Measurements from ENCODE around the gene NXPE3.
A peak's percentile ranks its signal among the peaks of the same experiment; 100 is the strongest.

The NXPE3 gene

DNA sequence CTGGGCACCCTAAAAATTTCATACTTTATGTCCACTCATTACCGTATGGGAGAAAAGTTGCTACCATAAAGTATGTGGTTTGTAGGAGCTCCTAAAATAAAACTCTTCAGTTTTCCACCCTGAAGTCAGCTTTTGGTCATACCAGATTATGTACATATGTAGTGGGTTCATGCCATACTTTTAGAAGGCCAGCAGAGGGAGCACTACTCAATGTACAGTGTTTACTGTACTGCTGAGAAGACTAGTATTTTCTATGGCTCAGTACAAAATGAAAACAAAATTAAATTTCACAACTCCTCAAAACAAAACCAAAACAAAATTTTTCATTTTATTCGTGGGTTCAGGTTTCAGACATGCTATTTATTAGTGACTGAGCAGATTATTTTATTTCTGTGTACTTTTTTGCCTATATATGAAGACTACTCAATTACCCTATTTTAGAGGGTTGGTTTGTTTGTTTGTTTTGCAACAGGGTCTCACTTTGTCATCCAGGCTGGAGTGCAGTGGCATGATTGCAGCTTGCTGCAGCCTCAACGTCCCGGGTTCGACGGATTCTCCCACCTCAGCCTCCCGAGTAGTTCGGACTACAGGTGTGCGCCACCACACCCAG, 24.3 kb downstream of the NXPE3 start:
- no peak for DNase-seq (ENCODE audit: low read depth)

DNA sequence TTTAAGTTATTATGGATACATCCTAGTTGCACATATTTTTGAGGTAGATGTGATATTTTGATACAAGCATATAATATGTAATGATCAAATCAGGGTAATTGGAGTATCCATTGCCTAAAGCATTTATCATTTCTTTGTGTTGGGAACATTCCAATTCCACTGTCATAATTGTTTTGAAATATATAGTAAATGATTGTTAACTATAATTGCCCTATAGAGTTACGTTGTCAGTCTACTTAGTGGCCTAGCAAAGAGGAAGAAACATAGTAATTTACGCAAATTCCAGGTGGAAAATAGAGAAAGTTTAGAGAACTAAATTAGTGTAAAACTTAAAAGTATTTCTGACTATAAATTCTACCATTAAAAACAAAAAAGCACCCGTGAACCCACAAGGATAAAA, 24.9 kb downstream of the NXPE3 start:
- DNase-seq (ENCODE audit: low read depth): no peak

DNA sequence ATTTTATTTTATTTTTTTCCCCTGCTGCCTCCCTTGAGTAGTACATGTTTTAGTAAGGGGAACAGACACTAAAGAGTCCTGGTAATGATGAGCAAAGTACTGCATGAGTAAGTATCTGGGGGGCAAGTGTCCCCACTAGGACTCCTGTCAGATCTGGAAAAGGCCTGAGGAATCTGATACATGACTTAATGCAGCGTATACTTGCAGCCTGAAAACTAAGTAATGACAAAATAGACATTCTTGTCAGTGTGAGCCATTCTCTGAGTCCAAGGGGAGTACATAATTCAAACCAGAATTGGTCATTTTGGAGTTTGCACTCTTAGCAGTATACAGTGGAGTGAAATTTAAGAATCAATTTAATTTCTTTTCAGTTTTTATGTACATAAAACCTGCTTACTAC, 27.5 kb downstream of the NXPE3 start:
- no peak for DNase-seq (ENCODE audit: low read depth)

DNA sequence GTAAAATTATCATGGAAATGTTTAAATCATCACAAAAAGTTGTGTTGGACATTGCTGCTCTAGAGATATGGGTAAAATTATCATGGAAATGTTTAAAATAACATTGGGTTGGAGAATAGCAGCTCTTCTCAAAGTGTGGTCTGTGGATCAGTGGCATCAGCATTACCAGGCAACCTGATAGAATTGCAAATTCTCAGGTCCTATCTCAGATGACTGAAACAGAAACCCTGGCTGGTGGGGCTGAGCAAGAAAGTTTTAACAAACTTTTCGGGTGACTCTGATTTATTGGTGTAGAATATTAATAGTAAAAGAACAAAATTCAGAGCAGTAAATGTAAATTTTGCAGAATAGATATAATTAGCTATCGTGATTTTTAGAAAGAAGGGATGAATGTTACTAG, 28.9 kb downstream of the NXPE3 start:
- no peak for DNase-seq (ENCODE audit: low read depth)

DNA sequence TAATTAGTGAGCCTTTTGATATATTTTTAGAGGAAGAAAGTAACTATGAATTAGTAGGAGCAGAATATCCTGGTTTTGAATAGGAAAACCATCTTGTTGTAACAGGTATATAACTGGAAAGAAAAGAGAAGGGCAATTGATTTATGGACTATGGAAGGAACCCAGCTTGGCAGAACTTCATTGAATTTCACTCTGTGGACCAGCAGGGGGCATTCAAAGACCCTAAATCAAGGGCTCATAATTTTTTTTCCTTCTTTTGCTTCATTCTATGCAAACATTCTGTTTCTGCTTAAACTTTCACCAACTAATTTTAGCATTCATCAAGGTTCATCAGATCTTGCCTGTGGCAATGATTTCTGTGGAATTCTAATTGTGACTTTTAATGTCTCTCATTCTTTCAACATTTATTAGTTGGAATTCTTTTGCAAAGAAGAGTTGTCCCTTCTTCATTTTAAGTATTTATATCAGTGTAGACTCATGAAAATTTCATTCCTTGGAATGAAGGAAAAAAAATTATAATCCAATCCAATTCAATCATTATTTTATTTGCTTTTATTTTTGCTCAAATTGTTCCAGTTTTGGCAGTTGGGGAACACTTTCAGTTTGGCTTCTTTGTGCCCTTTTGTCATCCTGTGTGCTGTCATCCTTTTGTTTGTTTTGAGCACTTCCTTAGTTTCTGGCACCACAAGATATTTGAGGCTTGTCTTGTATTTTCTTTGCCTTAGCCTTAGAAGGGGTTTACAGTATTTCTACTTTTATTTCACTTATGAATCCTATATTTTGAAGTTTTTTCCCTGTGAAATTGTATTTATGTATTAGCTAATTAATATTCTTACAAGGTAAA, 30.4 kb downstream of the NXPE3 start:
- DNase-seq (ENCODE audit: low read depth): no peak

DNA sequence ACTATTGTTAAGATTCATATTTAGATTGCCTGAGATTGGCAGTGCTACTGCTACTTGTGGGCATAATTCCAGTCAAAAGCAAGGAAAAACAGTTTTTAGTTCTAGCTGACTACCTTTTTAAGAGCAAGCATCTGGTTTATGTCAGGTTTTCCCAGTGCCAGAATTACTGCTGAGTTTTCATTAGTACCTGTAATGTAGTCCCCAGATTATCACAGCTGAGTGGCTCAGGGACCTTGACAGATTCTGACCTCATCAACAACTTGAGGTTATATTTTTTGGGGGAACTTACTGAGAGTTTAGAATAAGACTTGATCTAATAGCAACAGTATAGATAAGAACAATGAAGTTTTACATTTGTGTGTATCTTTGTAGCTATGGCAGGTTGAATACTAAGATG, 31.0 kb downstream of the NXPE3 start:
- DNase-seq (ENCODE audit: low read depth): no peak

DNA sequence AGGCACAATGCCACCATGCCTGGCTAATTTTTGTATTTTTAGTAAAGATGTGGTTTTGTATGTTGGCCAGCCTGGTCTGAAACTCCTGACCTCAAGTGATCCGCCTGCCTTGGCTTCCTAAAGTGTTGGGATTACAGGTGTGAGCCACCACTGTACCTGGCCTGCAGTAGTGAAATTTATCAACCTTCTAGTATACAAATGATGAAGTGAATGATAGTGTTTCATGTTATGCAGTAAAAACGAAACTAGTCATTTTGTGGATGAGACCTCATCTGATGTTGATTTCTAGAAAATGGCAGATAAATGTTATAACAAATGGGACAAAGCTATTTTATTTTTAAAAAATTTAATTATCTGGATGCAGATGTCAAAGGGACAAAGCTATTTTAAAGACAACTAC, 32.9 kb downstream of the NXPE3 start:
- no peak for DNase-seq (ENCODE audit: low read depth)

DNA sequence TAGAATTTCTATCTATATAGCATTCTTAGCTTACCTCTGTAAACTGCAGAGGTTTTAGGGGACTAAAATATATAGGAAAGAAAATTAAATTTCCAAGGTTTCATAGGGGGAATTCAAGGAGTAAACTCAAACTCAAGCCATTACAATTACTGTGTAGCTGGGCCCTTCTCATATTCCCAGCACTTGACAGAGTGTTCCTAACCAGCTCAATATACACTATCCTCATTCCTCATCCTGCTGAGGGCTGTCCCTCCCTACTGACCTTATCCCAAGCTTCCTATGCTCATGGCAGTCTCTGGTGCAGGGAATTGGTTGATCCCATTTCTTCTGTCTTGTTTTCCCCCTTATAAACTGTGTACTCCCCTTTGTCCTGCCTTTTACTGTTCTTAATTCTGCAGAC, 33.9 kb downstream of the NXPE3 start:
- no peak for DNase-seq (ENCODE audit: low read depth)

DNA sequence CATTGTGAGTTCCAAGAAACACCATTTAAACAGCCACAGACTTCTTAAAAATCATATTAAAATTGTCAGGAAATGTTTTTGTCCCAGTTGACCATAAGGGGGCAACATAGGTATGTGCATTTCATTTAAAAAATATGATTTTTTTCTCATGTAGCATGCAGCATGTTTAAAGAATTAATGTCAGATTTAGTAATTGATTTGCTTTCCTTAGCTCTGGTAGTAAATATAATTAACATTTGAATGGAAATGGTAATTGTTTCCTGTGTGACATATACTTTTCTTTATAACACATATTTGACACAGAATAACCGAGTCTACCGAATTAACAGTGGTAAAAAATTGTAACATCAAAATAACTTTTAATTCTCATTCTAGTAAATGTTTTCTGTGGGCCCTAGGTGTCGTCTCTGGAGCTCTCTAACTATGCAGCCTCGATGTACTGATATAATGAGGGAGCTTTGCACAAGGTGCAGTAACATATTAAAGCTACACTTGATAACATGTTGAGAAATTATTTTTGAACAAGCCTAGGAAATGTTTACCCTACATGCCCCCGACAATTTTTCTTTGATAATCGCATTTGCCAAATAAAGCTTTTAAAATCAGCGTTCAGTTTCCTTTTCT, 34.9 kb downstream of the NXPE3 start:
- DNase-seq (ENCODE audit: low read depth): no peak

DNA sequence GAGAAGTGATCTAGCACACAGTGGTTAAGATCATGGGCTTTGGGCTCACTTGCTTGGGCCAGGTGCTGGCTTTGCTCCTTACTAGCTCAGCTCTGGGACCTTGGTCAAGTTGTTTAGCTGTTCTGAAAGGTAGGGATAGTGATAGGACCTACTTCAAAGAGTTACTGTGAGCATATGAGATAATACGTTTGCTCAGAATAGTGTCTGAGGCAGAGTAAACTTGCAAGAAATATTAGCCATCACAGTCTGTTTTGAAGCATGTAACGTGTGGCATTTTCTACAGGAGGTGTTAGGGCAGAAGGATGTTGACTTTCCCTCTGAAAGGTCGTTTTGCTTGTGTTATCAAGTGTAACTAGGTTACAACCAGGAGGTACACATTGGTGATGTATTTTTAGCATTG, 35.8 kb downstream of the NXPE3 start:
- no peak for DNase-seq (ENCODE audit: low read depth)

DNA sequence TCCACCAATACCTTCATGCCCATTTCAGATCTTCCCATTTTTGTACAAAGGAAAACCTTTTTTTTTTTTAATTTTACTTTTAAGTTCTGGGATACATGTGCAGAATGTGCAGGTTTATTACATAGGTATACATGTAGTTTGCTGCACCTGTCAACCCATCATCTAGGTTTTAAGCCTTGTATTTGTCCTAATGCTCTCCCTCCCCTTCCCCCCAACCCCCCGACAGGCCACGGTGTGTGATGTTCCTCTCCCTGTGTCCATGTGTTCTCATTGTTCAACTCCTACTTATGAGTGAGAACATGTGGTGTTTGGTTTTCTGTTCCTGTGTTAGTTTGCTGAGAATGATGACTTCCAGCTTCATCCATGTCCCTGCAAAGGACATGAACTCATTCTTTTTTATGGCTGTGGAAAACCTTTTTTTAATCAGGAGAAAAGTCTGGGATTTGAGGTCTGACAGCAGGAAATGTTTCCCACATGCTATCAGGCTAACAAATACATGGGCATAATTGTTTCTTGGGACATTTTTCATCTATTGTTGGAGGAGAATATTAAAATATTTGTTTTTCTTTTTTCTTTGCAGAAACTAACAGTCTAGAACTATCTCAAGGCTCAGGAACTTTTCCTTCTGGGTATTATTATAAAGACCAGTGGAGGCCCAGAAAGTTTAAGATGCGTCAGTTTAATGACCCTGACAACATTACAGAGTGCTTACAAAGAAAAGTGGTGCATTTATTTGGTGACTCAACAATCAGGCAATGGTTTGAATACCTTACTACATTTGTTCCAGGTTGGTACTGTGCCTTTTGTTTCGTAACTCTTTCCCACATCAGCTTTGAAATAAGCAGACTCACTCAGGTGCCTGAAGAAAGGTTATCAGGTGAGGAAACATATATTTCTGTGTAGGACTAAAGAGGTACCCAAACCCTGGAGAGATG, 37.5 kb downstream of the NXPE3 start:
- DNase-seq (ENCODE audit: low read depth): no peak

DNA sequence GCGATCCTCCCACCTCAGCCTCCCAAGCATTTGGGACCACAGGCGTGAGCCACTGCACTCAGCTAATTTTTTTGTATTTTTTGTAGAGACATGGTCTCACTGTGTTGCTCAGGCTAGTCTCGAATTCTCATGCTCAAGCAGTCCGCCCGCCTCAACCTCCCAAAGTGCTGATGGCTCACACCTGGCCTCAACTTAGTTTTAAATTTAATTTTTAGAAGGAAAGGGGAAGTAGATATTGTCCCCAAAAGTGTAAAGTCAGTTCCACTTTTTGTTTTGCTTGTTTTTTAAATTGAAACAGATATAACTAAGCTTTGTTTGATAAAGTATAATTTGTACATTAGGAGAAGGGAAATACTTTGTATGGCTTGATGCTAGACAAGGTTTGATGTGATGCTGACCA, 39.0 kb downstream of the NXPE3 start:
- DNase-seq (ENCODE audit: low read depth): no peak

DNA sequence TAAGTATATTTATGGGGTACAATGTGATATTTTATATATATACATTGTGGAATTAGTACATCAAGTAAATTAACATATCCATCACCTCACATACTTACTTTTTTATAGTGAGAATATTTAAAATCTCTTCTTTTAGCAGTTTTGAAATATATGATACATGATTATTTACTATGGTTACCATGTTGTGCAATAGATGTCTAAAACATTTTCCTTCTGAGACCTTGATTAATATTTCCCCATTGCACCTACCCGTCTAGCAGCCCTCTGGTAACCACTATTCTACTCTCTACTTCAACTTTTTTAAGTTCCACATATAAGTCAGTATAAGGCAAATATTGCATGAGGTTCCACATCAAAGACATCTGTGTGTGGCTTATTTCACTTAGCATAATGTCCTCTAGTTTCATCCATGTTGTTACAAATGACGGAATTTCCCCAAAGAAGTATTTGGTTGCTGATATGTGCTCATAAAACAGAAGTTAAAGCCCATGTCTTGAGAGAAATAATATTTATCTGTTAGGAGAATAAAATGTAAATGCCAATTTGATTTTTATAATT, 40.7 kb downstream of the NXPE3 start:
- no peak for DNase-seq (ENCODE audit: low read depth)

DNA sequence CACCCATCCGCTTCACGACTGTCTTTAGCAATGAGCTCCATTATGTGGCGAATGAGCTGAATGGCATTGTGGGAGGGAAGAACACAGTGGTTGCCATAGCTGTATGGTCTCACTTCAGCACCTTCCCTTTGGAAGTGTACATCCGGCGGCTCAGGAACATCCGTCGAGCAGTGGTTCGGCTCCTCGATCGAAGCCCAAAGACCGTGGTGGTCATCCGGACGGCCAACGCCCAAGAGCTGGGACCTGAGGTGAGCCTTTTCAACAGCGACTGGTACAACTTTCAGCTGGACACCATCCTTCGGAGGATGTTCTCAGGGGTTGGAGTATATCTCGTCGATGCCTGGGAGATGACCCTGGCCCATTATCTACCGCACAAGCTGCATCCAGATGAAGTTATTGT, 42.5 kb downstream of the NXPE3 start:
- DNase-seq (ENCODE audit: low read depth): no peak

DNA sequence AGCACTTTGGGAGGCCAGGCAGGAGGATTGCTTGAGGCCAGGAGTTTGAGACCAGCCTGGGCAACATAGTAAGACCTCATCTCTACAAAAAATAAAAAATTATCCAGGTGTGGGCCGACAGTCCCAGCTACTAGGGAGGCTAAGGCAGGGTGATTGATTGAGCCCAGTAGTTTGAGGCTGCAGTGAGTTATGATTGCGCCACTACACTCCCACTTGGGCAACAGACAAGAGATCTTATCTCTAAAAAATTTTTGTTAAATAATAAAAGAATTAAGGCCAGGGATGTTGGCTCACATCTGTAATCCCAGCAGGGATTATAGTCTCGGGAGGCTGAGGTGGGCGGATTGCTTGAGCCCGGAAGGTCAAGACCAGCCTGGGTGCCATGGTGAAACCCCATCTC, 44.5 kb downstream of the NXPE3 start:
- no peak for DNase-seq (ENCODE audit: low read depth)

DNA sequence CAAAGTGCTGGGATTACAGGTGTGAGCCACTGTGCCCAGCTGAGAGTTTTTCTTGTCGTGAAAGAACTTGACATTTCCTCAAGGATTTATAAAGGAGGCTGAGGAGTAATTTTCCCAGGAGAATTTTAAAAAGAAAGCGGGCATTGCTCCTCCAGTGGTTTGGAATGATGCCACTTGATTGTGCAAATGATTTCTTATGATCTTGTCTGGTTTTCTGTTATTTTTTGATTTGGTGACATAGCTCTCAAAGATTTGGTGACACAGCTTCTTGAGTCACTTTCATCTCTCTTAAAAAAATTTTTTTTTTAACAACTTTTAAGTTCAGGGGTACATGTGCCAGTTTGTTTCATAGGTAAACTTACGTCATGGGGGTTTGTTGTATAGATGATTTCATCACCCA, 45.7 kb downstream of the NXPE3 start:
- no peak for DNase-seq (ENCODE audit: low read depth)

DNA sequence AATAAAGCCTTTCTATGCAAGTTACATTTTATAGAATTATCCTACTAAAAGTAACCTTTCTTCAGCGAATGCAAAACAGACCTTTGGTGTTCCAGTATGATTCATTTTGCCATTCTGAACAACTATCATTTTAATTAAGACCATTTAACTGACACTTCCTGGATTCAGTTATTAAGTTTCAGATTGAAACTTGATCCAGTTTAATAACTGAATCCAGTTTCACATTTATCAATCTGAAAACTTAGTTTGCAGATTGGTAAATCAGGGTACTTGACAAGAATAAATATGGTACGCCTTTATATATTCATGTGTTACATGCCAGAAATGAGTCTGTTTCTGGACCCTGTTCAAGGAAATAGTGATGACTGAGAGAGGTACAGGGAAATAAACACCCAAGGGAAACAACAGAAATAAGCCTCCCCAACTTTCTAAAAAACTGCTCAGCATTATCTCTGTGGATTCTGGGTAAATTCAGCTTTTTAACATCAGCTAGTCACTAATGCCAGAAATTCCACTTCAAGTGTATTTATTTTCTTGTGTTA, 47.0 kb downstream of the NXPE3 start:
- DNase-seq (ENCODE audit: low read depth): no peak

DNA sequence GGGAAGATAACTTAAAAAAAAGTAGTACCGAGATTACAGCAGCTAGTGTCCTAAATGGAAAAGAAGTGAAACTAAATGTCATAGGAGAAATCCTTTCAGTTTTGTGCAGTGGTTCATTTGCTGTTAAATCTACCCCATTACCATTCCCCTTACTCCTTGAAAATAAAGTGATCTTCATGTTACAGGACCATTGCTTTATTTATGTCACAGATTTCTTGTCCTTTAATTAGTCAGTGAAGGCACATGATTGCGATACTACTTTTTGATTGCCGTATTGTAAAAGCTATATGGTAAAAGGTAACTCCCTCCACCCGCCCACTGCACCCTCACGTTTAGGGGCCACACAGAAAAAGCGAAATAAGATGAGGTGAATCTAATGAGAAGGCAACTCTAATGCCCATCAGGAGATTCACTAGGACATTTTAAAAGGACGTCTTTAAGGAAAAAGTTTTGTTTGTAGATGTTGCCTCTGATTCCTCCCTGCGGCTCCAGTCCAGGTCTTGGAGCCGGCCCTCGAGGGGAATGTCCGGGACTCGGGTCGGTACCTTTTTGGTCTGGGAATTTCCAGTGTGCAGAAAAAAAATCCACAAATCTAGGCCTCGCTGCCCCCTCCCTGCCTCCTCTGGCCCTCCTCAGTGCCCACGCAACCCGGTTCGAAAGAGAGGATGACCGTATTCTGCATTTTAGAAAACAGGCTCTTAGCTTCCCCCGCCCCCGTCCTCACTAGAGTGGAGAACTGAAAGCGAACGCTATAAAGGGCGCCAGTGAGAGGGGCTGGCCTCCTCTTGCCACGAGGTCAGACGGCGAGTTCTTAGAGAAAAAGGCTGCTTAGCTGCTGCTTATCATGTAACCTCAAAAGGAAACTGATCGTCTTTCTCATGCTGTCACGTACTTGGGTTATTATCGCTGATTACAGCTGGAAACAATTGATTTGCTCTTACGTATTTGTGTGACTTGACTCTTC, 48.5 kb downstream of the NXPE3 start:
- DNase-seq (ENCODE audit: low read depth): peak; percentile 79

DNA sequence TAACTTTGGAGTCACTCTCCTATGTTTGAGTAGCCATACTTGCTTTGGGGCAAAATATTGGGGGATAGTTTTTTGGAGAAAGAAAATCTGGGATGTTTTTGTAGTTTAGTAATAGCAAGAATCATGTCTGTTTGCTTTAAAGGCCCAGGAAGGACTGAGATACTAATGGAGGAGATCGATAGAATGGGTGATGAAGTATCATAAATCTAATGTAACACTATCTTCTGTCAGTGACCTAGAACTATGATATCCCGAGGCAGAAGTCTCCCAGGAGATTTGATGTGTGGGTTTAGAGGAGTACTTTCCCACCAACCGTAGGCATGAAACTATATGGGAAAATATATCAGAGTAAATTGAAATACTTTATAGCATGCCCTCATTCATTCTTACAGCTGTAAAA, 49.3 kb downstream of the NXPE3 start:
- no peak for DNase-seq (ENCODE audit: low read depth)

DNA sequence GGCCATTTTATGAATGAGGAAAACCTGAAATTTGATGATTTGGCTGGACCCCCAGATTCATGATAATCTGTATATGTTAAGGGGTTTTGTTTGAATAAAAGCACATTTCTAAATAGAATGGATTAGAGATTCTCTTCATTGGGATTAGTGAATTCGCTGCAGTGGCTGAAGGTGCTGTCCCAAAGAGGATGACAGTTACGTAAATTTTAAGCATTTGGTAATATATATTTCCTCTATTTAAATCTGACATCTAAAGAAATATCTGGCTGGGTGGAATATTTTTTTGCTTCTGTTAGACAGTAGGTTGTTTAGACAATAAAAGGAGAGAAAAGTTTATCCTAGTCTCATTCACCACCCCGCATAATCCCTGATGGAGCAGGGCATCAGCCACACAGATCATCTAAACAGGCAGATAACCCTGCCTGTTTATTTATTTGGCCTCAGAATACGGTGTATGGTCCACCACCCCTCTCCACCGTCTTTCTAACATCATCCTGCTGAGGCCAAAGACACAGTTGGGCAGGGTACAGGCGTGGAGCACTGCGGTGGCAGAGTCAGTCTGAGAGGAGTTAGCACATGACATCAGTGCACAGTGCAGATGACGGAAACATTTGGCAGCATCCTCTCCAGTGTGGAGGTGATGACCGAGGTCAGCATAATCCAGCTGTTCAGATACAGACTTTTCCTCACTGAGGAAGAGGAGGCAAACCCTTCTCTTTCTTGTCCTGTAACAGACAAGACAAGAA, 49.9 kb downstream of the NXPE3 start:
- DNase-seq (ENCODE audit: low read depth): peak; percentile 37
